ENCODE data around the gene CLDN2.
"Not testable (repeated sequence)": the region's sequence is repeated elsewhere in the genome, so short reads cannot be mapped to it uniquely, and the experiment has no call there.

The CLDN2 gene, protein sequence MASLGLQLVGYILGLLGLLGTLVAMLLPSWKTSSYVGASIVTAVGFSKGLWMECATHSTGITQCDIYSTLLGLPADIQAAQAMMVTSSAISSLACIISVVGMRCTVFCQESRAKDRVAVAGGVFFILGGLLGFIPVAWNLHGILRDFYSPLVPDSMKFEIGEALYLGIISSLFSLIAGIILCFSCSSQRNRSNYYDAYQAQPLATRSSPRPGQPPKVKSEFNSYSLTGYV

DNA sequence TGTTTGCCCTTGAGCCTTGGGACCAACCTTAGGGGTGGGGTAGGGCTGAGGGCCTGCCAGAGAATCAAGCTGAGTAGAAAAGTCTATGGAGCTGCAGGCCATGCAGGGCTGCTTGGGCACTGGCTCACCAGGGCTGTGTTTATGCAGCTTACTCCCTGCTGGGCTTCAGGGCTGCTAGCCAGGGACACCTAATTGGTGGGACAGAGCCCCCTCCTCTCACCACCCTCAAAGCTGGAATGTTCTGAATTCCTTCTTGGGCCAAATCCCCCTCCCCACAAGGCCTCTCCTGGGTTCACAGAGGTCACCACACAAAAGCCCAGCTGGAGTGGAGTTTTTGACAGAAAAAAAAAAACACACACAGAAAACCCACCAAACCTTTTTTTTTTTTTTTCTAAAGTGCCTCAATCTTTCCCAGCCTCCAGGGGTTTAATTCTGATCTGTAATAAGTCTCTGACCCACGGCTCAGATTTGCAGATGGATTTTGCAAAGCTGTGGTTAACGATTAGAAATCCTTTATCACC is at the start of gene CLDN2:
TSS of gene CLDN2 (plus strand) at position 471 of the 521 bp plus-strand sequence. CDS start 7,827 bp downstream, outside the sequence.
- Histone ChIP-seq H3K9ac (ENCODE audit: low read depth, low read length) (peak within 1 kb of the TSS; percentile 8; the same call in 1 of the 2 replicates), H3K4me1 (ENCODE audit: insufficient read depth, low read length) (peaks cover 15% of the 10 kb centered on the region), H3K36me3 (ENCODE audit: insufficient read depth, low read length) (no peaks in the 10 kb centered on the region), H3K9me3 (ENCODE audit: control insufficient read depth, insufficient read depth, low read length) (no peaks in the 10 kb centered on the region)

DNA sequence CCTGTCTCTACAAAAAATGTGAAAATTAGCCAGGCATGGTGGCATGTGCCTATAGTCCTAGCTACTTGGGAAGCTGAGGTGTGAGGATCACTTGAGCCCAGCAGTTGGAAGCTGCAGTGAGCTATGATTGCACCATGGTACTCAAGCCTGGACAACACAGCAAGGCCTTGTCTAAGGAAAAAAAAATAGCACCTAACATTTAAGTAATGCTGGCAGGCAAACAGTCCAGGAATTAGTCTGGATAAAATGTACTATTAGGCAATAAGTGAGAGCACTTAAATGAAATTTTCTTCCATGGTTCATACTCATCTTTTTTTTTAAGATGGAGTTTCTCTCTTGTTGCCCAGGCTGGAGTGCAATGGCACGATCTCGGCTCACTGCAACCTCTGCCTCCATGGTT is 47.4 kb upstream of the CLDN2 start:
- H3K9ac ChIP-seq (ENCODE audit: low read depth, low read length); H3K9me3 ChIP-seq (ENCODE audit: control insufficient read depth, insufficient read depth, low read length); H3K36me3 ChIP-seq (ENCODE audit: insufficient read depth, low read length): not testable (repeated sequence)
- peaks cover 13% of the 10 kb centered on the region for H3K4me1 ChIP-seq (ENCODE audit: insufficient read depth, low read length)

DNA sequence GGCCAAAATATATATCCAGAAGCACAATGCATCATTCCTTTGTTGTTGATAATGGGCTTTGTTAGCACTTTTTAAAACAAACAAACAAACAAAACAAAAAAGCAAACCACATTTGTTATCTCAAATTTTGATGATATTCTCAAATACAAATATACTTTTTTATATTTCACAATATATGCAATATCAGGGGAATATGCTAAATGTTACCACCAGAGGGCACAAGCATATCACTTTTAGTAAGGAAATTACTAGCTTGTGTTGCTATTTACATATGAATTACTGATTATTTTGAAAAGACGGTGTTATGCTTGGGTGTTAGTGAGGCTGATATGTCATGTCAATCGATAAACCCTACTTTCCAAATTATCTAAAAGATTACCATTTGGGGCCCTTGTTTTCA is 46.1 kb upstream of the CLDN2 start:
- H3K4me1 ChIP-seq (ENCODE audit: insufficient read depth, low read length) = peaks cover 13% of the 10 kb centered on the region
- no peaks in the 10 kb centered on the region for H3K9me3 ChIP-seq (ENCODE audit: control insufficient read depth, insufficient read depth, low read length)
- H3K9ac ChIP-seq (ENCODE audit: low read depth, low read length) = no peak overlapping the region
- H3K36me3 ChIP-seq (ENCODE audit: insufficient read depth, low read length) = no peaks in the 10 kb centered on the region

DNA sequence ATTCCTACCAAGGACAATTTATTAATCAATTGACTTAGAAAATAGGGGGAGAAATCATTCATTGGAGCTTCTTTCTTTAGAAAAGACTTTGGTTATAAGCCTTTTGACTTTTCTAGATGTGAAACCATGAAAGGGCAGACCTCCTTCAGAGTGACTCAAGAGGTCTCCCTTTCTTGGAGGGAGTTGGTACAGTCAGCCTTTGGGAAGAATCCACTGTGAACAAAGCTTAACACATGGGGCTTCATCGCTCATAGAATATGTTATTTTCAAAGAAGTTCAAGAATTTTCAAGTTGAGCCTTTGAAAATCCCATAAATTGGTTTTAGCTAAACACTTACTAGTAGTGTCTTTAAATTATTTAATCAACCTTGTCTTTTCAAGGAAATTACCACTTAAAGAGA is 45.1 kb upstream of the CLDN2 start:
- Histone ChIP-seq H3K4me1 (ENCODE audit: insufficient read depth, low read length) (peaks cover 13% of the 10 kb centered on the region), H3K9me3 (ENCODE audit: control insufficient read depth, insufficient read depth, low read length) (no peaks in the 10 kb centered on the region), H3K9ac (ENCODE audit: low read depth, low read length) (no peak overlapping the region)

DNA sequence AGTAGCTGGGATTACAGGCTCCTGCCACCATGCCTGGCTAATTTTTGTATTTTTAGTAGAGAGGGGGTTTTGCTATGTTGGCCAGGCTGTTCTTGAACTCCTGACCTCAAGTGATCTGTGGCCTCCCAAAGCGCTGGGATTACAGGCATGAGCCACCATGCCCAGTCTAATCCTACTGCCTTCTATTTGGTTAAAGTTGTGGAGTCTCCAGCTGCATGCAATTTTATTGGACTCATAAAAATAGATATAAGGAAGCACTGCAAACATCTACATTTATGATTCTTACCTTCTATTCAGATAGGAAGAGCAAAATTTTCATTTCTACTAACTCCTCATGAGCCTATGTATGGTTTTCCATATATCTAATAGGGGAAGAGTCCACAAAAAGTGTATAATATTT is 30.7 kb upstream of the CLDN2 start:
- Histone ChIP-seq H3K9me3 (ENCODE audit: control insufficient read depth, insufficient read depth, low read length) (no peaks in the 10 kb centered on the region), H3K9ac (ENCODE audit: low read depth, low read length) (no peak overlapping the region), H3K36me3 (ENCODE audit: insufficient read depth, low read length) (no peaks in the 10 kb centered on the region), H3K4me1 (ENCODE audit: insufficient read depth, low read length) (peaks cover under 1% of the 10 kb centered on the region; the same call in 1 of the 2 replicates)

More for the DNA sequence above, 45.1 kb upstream of the CLDN2 start:
- no peaks in the 10 kb centered on the region for H3K36me3 ChIP-seq (ENCODE audit: insufficient read depth, low read length)

DNA sequence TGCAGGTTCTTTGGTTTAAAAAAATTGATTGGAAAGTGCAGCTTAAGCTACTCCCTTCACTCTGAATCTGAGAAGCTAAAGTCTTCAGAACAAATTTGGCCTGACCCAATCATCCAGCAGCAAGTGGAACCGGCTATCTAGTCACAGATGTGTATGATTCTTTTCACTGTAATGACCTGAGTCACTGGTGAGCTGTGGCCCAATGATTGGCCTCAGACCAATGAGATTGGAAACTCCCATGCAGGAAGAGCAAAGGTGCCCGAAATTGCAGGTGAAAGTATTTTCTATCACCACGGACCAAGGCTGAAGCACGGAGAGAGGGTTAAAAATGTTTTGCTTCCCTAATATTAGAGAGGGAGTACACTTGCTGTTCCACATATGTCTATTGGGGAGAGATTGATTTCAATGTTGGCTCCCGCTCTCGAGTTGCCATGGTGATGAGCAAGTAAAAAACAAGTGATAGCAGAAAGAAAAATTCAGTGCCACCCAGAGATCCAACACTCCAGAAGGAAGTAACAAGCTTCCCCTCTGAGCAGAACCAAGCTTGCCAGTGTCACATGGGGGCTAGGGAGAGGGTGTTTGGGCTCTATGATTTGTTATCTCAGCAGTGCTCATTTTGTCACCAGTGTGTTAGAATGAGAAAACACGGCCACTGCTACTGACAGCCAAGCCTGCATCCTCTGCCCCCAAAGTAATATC is 28.3 kb upstream of the CLDN2 start:
- no peaks in the 10 kb centered on the region for H3K9me3 ChIP-seq (ENCODE audit: control insufficient read depth, insufficient read depth, low read length)
- no peak overlapping the region for H3K9ac ChIP-seq (ENCODE audit: low read depth, low read length)
- H3K4me1 ChIP-seq (ENCODE audit: insufficient read depth, low read length) = peaks cover 13% of the 10 kb centered on the region; the same call in 1 of the 2 replicates
- no peaks in the 10 kb centered on the region for H3K36me3 ChIP-seq (ENCODE audit: insufficient read depth, low read length)

DNA sequence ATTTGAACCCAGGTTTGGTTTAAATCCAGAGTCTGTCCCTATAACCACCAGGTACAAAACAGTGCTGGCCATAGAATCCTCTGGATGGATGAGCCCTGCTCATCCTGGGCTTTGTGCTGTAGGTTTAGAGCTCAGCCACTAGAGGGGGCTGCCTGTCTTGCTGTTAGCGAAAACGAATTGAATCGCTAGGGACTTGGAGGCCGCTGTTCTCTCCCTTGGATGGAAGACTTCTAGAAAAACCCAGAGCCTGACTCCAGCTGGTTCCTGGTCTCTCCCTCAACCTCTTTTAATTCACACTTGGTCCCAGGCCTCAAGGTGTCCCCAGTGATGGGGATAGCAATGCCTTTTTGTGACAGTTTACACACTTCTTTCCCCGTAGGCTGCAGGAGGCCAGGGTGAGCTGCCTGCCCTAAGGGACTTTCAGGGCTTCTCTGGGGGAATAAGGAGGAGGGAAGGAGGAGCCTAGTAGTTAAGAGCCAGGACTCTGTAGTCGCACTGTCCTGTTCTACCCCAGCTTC is 25.8 kb upstream of the CLDN2 start:
- Histone ChIP-seq H3K9me3 (ENCODE audit: control insufficient read depth, insufficient read depth, low read length) (no peaks in the 10 kb centered on the region), H3K36me3 (ENCODE audit: insufficient read depth, low read length) (no peaks in the 10 kb centered on the region), H3K9ac (ENCODE audit: low read depth, low read length) (no peak overlapping the region), H3K4me1 (ENCODE audit: insufficient read depth, low read length) (peaks cover 13% of the 10 kb centered on the region; the same call in 1 of the 2 replicates)

DNA sequence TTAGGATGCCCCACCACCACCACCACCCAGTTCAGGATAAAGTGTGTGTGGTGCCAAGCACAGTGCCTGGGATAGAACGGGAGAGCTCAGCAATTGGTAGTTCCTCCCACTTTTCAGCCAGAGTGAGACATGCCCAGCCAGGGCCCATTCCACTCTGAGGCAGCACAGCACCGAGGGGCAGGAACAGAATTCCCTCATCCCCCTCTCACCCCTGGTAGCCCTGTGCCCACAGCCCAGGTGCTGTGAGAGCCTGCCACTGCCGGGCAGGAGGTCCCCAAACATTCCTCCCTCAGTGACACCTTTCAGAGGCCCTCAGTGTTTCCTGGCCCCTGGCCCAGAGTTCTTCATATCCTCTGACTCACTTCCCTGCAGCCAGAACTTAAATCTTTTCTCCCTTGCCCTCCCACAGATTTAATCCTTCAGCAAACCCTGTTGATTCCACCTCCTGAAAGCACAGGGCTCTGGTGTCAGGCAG is 25.2 kb upstream of the CLDN2 start:
- Histone ChIP-seq H3K36me3 (ENCODE audit: insufficient read depth, low read length) (no peaks in the 10 kb centered on the region), H3K4me1 (ENCODE audit: insufficient read depth, low read length) (peaks cover 13% of the 10 kb centered on the region; the same call in 1 of the 2 replicates), H3K9me3 (ENCODE audit: control insufficient read depth, insufficient read depth, low read length) (no peaks in the 10 kb centered on the region), H3K9ac (ENCODE audit: low read depth, low read length) (no peak overlapping the region)

DNA sequence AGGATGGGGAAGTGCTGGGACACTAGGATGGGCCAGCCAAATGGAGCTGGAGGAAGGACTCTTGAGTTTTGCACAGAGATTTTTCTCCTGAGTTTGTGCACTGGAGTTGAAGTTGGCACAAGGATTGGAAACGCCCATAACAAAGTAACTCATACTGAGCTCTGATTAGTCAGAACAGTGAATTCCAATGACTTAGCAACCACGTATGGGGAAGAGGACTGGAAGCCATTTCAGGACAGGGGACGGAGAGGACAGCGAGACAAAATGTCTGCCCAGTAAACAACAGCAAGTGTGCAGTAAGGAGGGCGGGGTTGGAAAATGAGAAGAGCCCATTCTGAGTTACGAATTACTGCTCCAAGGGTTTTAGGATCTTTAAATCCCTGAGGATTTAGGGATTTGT is 22.9 kb upstream of the CLDN2 start:
- Histone ChIP-seq H3K4me1 (ENCODE audit: insufficient read depth, low read length) (peaks cover 13% of the 10 kb centered on the region; the same call in 1 of the 2 replicates), H3K36me3 (ENCODE audit: insufficient read depth, low read length) (no peaks in the 10 kb centered on the region), H3K9me3 (ENCODE audit: control insufficient read depth, insufficient read depth, low read length) (no peaks in the 10 kb centered on the region), H3K9ac (ENCODE audit: low read depth, low read length) (no peak overlapping the region)

DNA sequence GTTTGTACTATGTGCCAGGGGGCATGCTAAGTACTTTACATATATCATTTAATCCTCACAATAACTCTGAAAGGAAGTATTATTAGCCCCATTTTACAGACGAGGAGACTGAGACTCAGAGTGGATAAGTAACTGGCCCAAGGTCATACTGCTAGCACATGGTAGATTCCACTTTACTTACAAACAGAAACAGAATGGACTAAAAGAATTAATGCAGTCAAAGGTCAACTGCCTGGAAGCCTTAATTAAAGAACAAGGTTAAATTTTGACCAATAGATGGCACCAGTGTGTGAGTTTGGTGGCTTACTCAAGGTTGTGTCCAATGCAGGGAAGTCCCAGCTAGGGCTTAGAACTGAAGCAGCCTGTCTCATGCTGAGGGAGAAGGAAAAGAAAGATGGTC is 21.7 kb upstream of the CLDN2 start:
- Histone ChIP-seq H3K9me3 (ENCODE audit: control insufficient read depth, insufficient read depth, low read length) (no peaks in the 10 kb centered on the region), H3K4me1 (ENCODE audit: insufficient read depth, low read length) (peaks cover 13% of the 10 kb centered on the region; the same call in 1 of the 2 replicates), H3K36me3 (ENCODE audit: insufficient read depth, low read length) (no peaks in the 10 kb centered on the region), H3K9ac (ENCODE audit: low read depth, low read length) (no peak overlapping the region)

DNA sequence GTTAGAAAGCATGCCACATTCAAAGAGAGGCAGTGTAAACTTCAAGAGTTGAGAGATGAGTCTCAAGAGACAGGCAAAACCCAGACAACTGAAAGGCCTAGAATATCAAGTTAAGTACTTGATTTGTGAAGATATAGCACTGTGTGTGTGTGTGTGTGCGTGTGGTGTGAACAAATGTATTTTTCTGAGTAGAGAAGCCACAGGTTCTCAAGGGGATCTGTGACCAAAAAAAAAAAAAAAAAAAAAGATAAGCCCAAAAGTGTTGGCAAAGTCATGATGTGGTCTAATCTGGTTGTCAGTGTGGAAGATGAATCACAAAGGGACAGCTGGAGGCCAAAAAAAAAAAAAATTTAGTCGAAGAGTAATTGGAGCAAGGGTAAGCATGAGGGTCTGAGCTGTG is 20.9 kb upstream of the CLDN2 start:
- Histone ChIP-seq H3K36me3 (ENCODE audit: insufficient read depth, low read length) (no peaks in the 10 kb centered on the region), H3K4me1 (ENCODE audit: insufficient read depth, low read length) (peaks cover 13% of the 10 kb centered on the region; the same call in 1 of the 2 replicates), H3K9me3 (ENCODE audit: control insufficient read depth, insufficient read depth, low read length) (no peaks in the 10 kb centered on the region), H3K9ac (ENCODE audit: low read depth, low read length) (no peak overlapping the region)

DNA sequence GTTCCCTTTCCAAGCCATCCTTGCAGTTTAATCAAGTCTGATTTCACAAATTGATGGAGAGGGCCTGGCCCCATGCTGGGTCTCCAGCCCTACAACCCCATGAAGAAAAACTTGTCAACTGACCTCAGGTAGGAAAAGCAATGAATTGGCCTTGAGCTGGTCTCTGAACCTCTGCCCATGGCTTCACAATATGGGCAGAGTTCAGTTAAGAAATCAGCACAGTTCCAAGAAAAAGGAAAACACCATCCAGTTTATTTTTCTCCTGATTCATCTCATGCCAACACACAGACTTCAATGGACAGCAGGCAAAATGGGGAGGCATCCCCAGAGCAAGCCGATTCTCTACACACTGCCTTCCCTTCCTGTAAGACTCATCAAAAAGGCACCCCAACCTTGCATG is 20.4 kb upstream of the CLDN2 start:
- Histone ChIP-seq H3K9ac (ENCODE audit: low read depth, low read length) (no peak overlapping the region), H3K36me3 (ENCODE audit: insufficient read depth, low read length) (no peaks in the 10 kb centered on the region), H3K9me3 (ENCODE audit: control insufficient read depth, insufficient read depth, low read length) (no peaks in the 10 kb centered on the region), H3K4me1 (ENCODE audit: insufficient read depth, low read length) (peaks cover 8% of the 10 kb centered on the region; the same call in 1 of the 2 replicates)

DNA sequence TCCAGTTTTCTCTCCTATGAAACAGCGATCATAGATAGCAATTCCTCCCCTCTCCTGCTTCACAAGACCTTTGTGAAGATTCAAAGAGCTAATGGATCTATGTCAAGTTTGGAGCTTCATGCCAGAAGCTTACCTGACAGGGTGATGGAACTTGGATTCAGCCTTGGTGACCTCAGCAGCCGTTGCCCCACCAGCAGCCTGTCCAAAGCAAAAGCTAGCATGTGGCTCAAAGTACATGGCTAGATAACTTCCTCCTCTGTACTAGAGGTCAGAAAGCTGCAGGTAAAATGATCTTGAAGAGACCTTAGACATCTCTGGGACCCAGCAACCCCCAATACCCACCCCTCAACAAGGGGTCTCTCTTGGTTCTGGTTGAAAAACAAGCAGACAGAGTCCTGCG is 18.9 kb upstream of the CLDN2 start:
- no peaks in the 10 kb centered on the region for H3K9me3 ChIP-seq (ENCODE audit: control insufficient read depth, insufficient read depth, low read length)
- no peaks in the 10 kb centered on the region for H3K4me1 ChIP-seq (ENCODE audit: insufficient read depth, low read length)
- no peaks in the 10 kb centered on the region for H3K36me3 ChIP-seq (ENCODE audit: insufficient read depth, low read length)
- no peak overlapping the region for H3K9ac ChIP-seq (ENCODE audit: low read depth, low read length)

DNA sequence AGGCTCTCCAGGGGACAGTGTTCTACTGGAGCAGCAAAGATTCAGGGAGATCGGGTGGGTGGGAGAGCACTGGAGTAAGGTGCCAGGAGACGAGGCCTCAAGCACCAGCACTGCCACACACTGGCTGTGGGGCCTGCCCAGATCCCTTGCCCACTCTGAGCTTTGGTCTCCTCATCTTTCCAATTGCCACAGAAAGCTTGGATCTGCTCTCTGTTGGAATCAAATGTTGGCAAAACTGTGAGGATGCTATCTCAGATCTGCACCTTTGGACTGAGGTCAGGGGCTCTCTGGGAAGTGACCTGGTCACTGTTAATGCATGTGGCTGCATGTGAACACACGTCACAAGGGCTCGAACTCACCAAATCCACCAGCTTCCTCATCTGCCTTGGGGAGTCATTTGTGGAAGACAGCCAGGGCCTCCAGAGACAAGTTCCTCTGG is 18.4 kb upstream of the CLDN2 start:
- Histone ChIP-seq H3K9me3 (ENCODE audit: control insufficient read depth, insufficient read depth, low read length) (no peaks in the 10 kb centered on the region), H3K9ac (ENCODE audit: low read depth, low read length) (no peak overlapping the region), H3K4me1 (ENCODE audit: insufficient read depth, low read length) (no peaks in the 10 kb centered on the region), H3K36me3 (ENCODE audit: insufficient read depth, low read length) (no peaks in the 10 kb centered on the region)

All from ES-I3 (cell line).